NCI-H187 treated with DMSO at 0.1 percent for 48 hours (cell line): ENCODE data around the gene ZNF184.

Experiments
- DNase-seq: peaks from one replicate; lab custom pipeline; 2025; lab: John Stamatoyannopoulos, UW

The ZNF184 gene

GRCh38 chr6:27479319-27480182, 6.6 kb upstream of the ZNF184 start:
- peak; percentile 26 for DNase-seq

DNA sequence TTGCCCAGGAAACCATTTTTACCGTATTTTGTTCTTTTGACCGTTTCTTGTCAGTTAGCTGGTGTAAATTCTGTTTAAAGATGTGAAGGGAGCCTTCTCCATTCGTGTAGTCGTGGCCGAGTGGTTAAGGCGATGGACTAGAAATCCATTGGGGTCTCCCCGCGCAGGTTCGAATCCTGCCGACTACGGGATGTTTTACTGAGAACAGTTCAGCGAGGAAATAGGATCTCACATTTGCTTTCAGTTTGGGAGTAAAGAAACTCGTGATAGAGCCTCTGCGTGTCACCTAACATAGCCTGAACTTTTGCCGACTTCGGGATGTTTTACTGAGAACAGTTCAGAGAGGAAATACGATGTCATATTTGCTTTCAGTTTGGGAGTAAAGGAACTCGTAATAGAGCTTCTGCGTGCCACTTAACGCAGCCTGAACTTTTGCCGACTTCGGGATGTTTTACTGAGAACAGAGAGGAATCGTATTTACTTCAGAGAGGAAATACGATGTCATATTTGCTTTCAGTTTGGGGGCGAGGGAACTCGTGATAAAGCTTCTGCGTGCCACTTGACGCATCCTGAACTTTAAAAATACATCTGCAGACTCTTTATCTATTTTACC, 5.9 kb upstream of the ZNF184 start:
- DNase-seq, result peak; percentile 18

- no peak for DNase-seq
Measured at GRCh38 chr6:27478141-27478705, 5.3 kb upstream of the ZNF184 start.

DNA sequence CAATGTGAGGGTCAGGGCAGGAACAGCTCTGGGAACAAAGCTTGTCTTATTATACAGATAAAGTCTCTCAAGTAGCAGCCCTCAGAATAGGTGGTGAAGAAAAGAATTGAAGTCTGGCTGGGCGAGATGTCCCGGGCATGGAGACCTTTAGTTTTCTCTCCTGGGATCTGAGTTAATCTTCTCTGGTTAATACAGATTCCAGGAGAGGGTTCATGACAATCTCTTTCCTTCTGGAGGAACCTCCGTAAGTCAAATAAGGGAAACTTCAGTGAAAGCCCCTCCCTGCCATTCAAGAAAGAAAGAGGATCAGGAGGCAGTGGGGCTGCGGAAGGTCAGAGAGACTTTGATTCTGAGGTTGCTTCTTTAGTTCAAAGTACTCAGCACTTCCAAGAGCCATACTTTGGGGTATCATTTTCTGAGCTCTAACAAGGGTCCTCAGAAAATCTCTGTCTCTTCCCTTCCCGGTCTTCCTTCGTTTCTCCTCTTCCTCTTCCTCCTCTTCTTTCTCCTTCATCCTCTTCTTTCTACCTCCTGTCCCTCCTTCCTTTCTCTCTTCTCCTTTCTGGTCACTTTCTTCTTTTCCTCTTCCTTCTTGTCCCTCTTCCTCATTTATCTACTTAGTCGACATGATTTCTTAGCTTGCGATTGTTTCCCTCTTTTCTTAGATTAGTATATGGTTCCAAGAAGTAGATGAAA, 4.6 kb upstream of the ZNF184 start:
- DNase-seq, result no peak

DNA sequence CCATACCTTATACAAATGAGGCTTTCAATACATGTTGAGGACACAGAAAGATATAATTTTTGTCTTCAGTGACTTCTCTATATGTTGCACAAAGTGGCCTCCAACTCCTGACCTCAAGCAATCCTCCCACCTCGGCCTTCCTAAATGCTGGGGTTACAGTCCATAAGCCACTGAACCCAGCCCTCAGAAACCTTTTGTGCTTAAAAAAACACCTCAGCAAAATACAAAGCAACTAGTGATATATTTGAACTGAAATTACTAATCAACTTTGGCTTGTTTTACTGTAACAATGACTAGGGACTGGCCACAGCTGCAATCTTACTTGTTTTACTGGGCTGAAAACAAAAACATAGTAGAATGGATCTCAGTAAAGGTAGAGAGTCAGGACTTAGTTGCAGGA, 3.2 kb upstream of the ZNF184 start:
- DNase-seq, result no peak

DNA sequence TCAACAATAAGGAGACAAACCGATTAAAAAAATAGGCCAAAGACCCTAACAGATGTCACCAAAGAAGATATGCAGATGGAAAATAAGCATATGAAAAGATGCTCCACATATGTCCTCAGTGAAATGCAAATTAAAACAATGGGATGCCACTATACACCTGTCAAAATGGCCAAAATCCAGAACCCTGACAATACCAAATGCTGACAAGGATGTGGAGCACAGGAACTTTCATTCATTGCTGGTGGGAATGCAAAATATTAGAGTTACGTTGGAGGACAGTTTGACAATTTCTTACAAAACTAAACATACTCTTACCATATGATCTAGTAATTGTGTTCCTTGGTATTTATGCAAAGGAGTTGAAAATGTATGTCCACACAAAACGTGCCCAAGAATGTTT, 1.8 kb upstream of the ZNF184 start:
- no peak for DNase-seq

- DNase-seq, result no peak
Measured at GRCh38 chr6:27474172-27474465, 1.2 kb upstream of the ZNF184 start.

- DNase-seq, result no peak
Measured at GRCh38 chr6:27472182-27472616, 706 bp downstream of the ZNF184 start.

DNA sequence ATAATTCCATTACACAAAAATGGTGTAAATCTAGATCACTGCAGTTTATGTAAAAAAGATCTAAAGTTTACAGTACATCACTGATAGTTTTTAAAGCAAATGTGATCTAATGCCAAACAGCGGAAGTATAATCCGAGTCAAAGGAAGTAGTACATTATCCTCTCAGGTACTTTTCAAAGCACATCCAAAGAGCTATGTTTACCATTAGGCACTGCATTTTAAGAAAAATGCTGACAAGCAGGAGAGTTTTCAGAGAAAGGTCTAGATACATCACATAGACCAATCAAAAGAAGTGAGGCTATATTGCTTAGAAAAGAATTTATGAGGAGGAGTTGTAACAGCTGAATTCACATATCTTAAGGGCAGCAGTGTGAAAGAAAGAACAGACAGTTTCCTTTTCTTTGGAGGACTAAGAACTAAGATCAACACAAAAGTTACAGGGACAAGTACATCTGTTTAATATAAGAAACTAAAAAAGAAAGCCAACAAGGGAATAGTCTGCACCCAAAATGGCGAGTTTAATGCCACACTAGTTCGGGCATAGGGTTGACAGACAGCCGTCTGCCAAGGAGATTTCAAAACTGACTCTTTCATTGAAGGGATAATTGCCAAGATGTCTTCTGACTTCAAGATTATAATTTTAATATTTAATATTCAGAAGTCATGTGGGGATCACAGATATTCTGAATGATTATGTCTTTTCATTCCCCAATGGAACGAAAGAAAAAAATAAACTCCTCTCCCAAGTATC, 1.4 kb downstream of the ZNF184 start:
- no peak for DNase-seq

DNA sequence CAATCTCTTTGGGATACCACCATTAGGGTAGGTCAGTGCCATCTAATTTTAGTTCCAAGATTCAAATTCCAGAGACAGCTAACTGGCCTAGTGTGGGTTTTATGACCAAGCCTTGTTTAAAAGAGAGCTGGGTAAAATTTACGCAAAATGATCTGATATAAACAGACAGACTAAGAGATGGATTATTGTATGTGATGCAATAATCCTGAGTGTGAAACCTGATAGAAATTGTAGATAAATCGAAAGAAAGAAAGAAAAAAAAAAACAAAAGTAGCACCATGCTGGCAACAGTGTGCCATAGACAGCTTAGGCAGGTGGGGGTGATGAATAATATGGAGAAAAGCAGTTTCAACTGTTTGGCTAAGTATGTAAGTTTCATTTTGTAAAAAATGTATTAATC, 2.9 kb downstream of the ZNF184 start:
- DNase-seq, result no peak

DNA sequence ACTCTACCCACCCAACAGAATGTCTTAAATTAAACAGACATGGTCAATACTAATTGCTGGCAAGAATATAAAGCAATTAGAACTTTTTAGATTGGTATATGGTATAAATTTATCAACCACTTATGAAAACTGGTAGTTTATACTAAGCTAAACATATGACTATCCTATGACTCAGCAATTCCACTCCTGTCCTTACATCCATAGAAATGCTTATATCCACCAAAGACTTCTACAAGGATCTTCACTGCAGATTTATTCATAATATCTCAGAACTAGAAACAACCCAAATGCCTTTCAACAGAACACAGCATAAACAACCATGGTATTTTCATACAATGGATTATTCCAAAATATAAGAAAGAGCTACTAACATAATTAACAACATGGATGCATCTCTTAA, 4.6 kb downstream of the ZNF184 start:
- DNase-seq, result no peak

DNA sequence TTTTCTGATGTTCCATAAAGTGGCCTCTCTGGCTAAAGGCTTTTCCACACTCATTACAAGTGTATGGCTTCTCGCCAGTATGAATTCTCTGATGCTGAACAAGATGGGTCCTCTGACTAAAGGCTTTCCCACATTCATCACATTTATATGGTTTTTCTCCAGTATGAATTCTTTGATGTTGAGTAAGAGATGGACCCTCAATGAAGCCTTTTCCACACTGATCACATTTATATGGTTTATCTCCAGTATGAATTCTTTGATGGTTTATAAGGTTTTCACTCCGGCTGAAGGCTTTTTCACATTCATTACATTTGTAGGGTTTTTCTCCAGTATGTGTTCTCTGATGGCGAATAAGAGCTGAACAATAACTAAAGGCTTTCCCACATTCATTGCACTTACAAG, 20.4 kb downstream of the ZNF184 start:
- no peak for DNase-seq

GRCh38 chr6:27451660-27452390, 21.1 kb downstream of the ZNF184 start:
- no peak for DNase-seq

GRCh38 chr6:27448456-27448855, 24.4 kb downstream of the ZNF184 start:
- no peak for DNase-seq

DNA sequence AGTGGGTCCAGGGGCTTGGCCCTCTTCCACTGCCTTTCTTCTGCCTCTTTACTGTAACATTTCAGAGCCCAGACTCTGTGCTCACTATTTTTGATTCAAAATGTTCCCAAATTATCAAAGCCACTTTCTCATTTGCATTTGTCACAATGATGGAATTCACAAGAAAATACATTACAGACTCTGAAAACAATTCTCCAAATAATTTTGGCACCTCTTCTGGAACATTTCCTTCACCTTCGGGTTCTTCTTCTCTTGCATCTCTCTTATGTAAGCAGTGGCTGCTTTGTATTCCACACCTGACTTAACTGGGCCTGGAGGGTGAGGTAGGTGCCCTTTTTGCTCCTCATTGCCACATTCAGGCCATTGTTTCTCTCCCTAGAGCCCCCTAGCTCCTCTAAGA, 30.0 kb downstream of the ZNF184 start:
- DNase-seq, result no peak

- no peak for DNase-seq
Measured at GRCh38 chr6:27441001-27441400, 31.9 kb downstream of the ZNF184 start.

GRCh38 chr6:27439371-27439770, 33.5 kb downstream of the ZNF184 start:
- no peak for DNase-seq

DNA sequence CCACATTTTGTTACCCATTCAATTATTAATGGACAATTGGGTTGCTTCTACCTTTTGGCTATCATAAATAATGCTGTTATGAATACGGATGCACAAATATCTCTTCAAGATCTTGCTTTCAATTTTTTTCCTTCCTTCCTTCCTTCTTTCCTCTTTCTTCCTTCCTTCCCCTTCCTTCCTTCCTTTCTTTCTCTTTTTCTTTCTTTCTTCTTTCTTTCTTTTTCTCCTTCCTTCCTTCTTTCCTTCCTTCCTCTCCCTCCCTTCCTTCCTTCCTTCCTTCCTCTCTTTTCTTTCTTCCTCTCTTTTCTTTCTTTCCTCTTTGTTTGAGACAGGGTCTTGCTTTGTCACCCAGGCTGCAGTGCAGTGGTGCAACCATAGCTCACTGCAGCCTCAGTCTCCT, 39.2 kb downstream of the ZNF184 start:
- DNase-seq, result no peak

DNA sequence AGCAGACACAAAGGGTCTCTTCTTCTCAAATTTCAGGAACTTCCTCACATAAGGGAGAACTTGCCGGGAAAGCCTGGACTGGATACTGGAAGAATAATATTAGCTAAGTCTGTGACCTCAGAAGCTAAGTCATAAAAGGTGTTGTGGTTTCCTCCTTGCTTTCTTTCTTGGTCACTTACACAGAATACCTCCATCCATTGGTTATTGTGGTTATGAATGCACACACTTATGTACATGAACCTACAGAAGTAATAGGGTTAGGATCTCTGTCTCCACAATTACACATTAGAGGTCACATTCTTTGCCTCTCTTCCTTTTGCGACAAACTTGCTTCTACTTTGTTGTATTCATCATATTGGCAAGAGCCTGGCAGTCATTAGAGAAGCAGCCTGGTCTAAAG, 43.9 kb downstream of the ZNF184 start:
- DNase-seq, result no peak

DNA sequence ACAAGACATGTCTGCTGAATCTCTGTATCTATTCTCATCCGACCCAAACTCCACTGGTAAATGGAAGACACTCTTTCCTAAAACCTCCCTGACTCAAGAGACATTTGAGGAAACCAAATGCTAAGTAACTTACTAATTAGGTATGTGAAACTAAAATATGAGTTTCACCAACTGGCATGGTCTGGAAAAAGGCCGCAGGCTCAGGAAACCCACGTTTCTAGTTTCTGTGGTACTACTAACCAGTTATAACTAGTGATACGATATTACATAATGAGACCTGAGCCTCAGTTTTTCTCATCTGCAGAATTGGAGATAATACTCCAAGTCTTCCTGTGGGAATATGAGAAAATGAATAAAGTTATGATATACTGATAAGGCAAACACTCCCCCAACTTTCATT, 44.4 kb downstream of the ZNF184 start:
- no peak for DNase-seq

GRCh38 chr6:27426045-27426620, 46.8 kb downstream of the ZNF184 start:
- DNase-seq, result no peak
